Activated T-helper 9 cell treated with anti-CD3 and anti-CD28 coated beads, Interleukin-2, amount 50 U/mL, for 16 hours (primary cell): ENCODE data around the gene DOCK1.
"Not testable (repeated sequence)": the region's sequence is repeated elsewhere in the genome, so short reads cannot be mapped to it uniquely, and the experiment has no call there.

ENCODE experiments used
- DNase-seq: peaks from one replicate; pipeline ENCODE4 v3.0.0-alpha.2; 2020; ENCODE audit warnings: low read depth

DOCK1 gene

GRCh38 chr10:126904818-126905701, at the start of gene DOCK1:
Gene DOCK1 (plus strand): TSS chr10:126905428. CDS start chr10:126905518, 90 bp downstream.
- no peak for DNase-seq

- DNase-seq: no peak
Measured at GRCh38 chr10:126857178-126857806, 47.9 kb upstream of the DOCK1 start.

GRCh38 chr10:126867567-126868365, 37.5 kb upstream of the DOCK1 start:
- no peak for DNase-seq

GRCh38 chr10:126868371-126868770, 36.9 kb upstream of the DOCK1 start:
- no peak for DNase-seq

GRCh38 chr10:126872135-126872534, 33.1 kb upstream of the DOCK1 start:
- no peak for DNase-seq

- no peak for DNase-seq
Measured at GRCh38 chr10:126872768-126873167, 32.5 kb upstream of the DOCK1 start.

GRCh38 chr10:126876456-126876855, 28.8 kb upstream of the DOCK1 start:
- DNase-seq: no peak

- no peak for DNase-seq
Measured at GRCh38 chr10:126877390-126877789, 27.8 kb upstream of the DOCK1 start.

- DNase-seq: no peak
Measured at GRCh38 chr10:126878594-126878993, 26.6 kb upstream of the DOCK1 start.

GRCh38 chr10:126880926-126881325, 24.3 kb upstream of the DOCK1 start:
- DNase-seq: no peak

GRCh38 chr10:126882055-126882454, 23.2 kb upstream of the DOCK1 start:
- not testable (repeated sequence) for DNase-seq

- DNase-seq: not testable (repeated sequence)
Measured at GRCh38 chr10:126888436-126888835, 16.8 kb upstream of the DOCK1 start.

GRCh38 chr10:126889421-126889820, 15.8 kb upstream of the DOCK1 start:
- DNase-seq: no peak

- not testable (repeated sequence) for DNase-seq
Measured at GRCh38 chr10:126890797-126891196, 14.4 kb upstream of the DOCK1 start.

GRCh38 chr10:126892226-126893175, 12.7 kb upstream of the DOCK1 start:
- no peak for DNase-seq

GRCh38 chr10:126893206-126893605, 12.0 kb upstream of the DOCK1 start:
- no peak for DNase-seq

GRCh38 chr10:126893841-126894240, 11.4 kb upstream of the DOCK1 start:
- no peak for DNase-seq

GRCh38 chr10:126895214-126895781, 9.9 kb upstream of the DOCK1 start:
- no peak for DNase-seq

GRCh38 chr10:126898460-126898859, 6.8 kb upstream of the DOCK1 start:
- no peak for DNase-seq

GRCh38 chr10:126899529-126899928, 5.7 kb upstream of the DOCK1 start:
- DNase-seq: not testable (repeated sequence)

- DNase-seq: no peak
Measured at GRCh38 chr10:126902157-126902556, 3.1 kb upstream of the DOCK1 start.
